PC-9 (cell line): ENCODE results near the gene NUP58. TPM values are rescaled to one million over a fixed set of nuclear protein-coding genes. Genes with fewer than 3 reads are reported as not detected.

Experiments used
- BruUV-seq: library from RNA; stranded (reverse); fragments of 400-500 nt; replicated peaks from 2 replicates; lab custom pipeline; 2021; lab: Mats Ljungman, UMichigan
- CTCF ChIA-PET: fragments of 300-600 bp; sonication (Branson Sonifier 250); formaldehyde crosslinking; loops from one replicate; lab custom pipeline; 2022; ENCODE audit warnings: antibody characterized with exemption; lab: Charles Lee
- POLR2A ChIA-PET: fragments of 300-600 bp; sonication (Branson Sonifier 250); formaldehyde crosslinking; loops from one replicate; lab custom pipeline; 2022; ENCODE audit warnings: antibody characterized with exemption; ENCODE audit not compliant: unreplicated experiment; lab: Charles Lee
- DNase-seq, 2 experiments: peaks; one replicate each; pipeline versions ENCODE4 v3.0.0 to v3.0.0-alpha.2; 2015 to 2022; ENCODE audit warnings: mixed read lengths in 1 of 2
- H2AFZ ChIP-seq: fragments of 200-600 bp; sonication (generic); 2 replicates; pipeline ENCODE4 v1.8.1; 2017; ENCODE audit warnings: antibody characterized with exemption
- H3F3A ChIP-seq: fragments of 200-600 bp; sonication (generic); 2 replicates; pipeline ENCODE4 v1.8.1; 2017; ENCODE audit warnings: antibody characterized with exemption, mild to moderate bottlenecking, low read depth; ENCODE audit not compliant: insufficient read depth
- H3K27ac ChIP-seq: fragments of 200-600 bp; sonication (generic); 2 replicates; pipeline ENCODE4 v1.6.1; 2016; ENCODE audit warnings: mixed run types
- H3K27me3 ChIP-seq: fragments of 200-600 bp; sonication (generic); 2 replicates; pipeline ENCODE4 v1.6.1; 2016; ENCODE audit warnings: low read depth, mixed run types; ENCODE audit not compliant: insufficient read depth
- H3K36me3 ChIP-seq: fragments of 200-600 bp; sonication (generic); 2 replicates; pipeline ENCODE4 v1.6.1; 2016; ENCODE audit warnings: low read depth, mixed run types
- H3K4me1 ChIP-seq: fragments of 200-600 bp; sonication (generic); replicated peaks from 2 replicates; pipeline ENCODE4 v1.6.1; 2016; ENCODE audit warnings: mixed run types; ENCODE audit not compliant: insufficient read depth
- H3K4me2 ChIP-seq: fragments of 200-600 bp; sonication (generic); 2 replicates; pipeline ENCODE4 v1.6.1; 2017; ENCODE audit warnings: mixed run types
- H3K4me3 ChIP-seq: fragments of 200-600 bp; sonication (generic); 2 replicates; pipeline ENCODE4 v1.6.1; 2016; ENCODE audit warnings: mixed run types
- H3K79me2 ChIP-seq: fragments of 200-600 bp; sonication (generic); 2 replicates; pipeline ENCODE4 v1.6.1; 2017; ENCODE audit warnings: low read depth, mixed run types
- H3K9me2 ChIP-seq: fragments of 200-600 bp; sonication (generic); 2 replicates; pipeline ENCODE4 v1.8.1; 2017; ENCODE audit warnings: mild to moderate bottlenecking; ENCODE audit not compliant: insufficient read depth
- H3K9me3 ChIP-seq: fragments of 200-600 bp; sonication (generic); 2 replicates; pipeline ENCODE4 v1.8.1; 2016; ENCODE audit warnings: low read depth; ENCODE audit not compliant: insufficient read depth
- H4K20me1 ChIP-seq: fragments of 200-600 bp; sonication (generic); 2 replicates; pipeline ENCODE4 v1.8.1; 2017; ENCODE audit not compliant: insufficient read depth
- EZH2 ChIP-seq: fragments of 200-600 bp; sonication (generic); IDR thresholded peaks from 2 replicates; pipeline ENCODE4 v1.8.0; 2017; ENCODE audit warnings: antibody characterized with exemption, low read depth
- intact Hi-C: fragments of 100-400 bp; cut with micrococcal nuclease; formaldehyde crosslinking; loops from one replicate; pipeline ENCODE4 v1.10.0; 2022; ENCODE audit not compliant: unreplicated experiment
- total RNA-seq: library from RNA; stranded (reverse); gene quantifications from 2 replicates; pipeline ENCODE4 v1.2.3, GENCODE V29; 2021
- TF ChIP-seq, protein P1 (sequence below): fragments of 200-600 bp; sonication (generic); conservative IDR thresholded peaks from 2 replicates; pipeline ENCODE4 v1.6.1; 2017; ENCODE audit warnings: mixed run types, antibody characterized with exemption, mild to moderate bottlenecking, moderate library complexity

Gene NUP58
- total RNA-seq, 1 experiment from 2014 or later: 55.1 TPM

DNA sequence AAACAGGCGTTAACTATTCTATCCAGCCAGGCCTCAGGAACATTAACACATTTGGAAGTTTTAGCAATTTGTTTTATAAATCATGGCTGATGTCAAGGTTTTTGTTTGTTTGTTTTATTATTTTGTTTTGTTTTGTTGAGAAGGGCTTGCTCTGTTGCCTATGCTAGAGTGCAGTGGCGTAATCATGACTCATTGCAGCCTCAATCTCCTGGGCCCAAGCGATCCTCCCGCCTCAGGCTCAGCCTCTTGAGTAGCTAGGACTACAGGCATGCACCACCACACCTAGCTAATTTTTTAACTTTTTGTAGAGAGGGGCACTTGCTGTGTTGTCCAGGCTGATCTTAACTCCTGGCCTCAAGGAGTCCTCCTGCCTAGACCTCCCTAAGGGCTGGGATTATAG is 28.3 kb downstream of the NUP58 start:
- no peak overlapping the region for H2AFZ ChIP-seq
- DNase-seq: peak in 1 of 2 experiments; percentile 49
- H3K27me3 ChIP-seq: no peaks in the 10 kb centered on the region
- no TSS peak for BruUV-seq
- no peaks in the 10 kb centered on the region for H3F3A ChIP-seq
- H3K9me3 ChIP-seq: no peaks in the 10 kb centered on the region
- H3K36me3 ChIP-seq: peaks cover 71% of the 10 kb centered on the region
- H3K4me1 ChIP-seq: no peaks in the 10 kb centered on the region
- 0 out of 2 replicates have a peak, but pooled peaks cover under 1% of the 10 kb centered on the region for H4K20me1 ChIP-seq
- ChIA-PET POLR2A (no interaction called here), CTCF (no interaction called here)
- H3K4me2 ChIP-seq: no peak overlapping the region
- no peak overlapping the region for H3K4me3 ChIP-seq
- no peak overlapping the region for H3K27ac ChIP-seq
- intact Hi-C loops: no loop called here
- no peak for TF ChIP-seq EZH2
- TF ChIP-seq, protein P1, sequence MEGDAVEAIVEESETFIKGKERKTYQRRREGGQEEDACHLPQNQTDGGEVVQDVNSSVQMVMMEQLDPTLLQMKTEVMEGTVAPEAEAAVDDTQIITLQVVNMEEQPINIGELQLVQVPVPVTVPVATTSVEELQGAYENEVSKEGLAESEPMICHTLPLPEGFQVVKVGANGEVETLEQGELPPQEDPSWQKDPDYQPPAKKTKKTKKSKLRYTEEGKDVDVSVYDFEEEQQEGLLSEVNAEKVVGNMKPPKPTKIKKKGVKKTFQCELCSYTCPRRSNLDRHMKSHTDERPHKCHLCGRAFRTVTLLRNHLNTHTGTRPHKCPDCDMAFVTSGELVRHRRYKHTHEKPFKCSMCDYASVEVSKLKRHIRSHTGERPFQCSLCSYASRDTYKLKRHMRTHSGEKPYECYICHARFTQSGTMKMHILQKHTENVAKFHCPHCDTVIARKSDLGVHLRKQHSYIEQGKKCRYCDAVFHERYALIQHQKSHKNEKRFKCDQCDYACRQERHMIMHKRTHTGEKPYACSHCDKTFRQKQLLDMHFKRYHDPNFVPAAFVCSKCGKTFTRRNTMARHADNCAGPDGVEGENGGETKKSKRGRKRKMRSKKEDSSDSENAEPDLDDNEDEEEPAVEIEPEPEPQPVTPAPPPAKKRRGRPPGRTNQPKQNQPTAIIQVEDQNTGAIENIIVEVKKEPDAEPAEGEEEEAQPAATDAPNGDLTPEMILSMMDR: no peak
- no peaks in the 10 kb centered on the region for H3K9me2 ChIP-seq
- no peaks in the 10 kb centered on the region for H3K79me2 ChIP-seq

DNA sequence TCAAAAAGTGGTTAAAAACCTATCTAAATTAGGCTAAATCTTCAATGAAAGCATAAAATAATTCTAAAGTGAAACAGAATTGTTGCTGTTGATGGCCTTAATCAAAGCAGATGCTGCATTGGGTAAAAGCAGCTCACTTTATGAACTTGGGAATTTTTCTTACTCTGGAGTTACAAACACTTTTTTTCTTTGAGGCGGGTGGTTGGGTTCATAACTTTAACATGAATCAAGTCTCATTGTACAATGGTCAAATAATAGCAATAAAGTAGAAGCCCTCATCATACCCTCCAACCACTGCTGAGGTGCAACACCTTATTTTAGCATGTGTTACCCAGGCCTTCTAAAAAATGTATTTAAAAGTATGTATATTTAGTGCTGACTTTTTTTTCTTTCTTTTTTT is 29.1 kb downstream of the NUP58 start:
- no peaks in the 10 kb centered on the region for H3K9me2 ChIP-seq
- no peak overlapping the region for H3K4me3 ChIP-seq
- CTCF ChIA-PET: no interaction called here
- no peaks in the 10 kb centered on the region for H3K27me3 ChIP-seq
- no TSS peak for BruUV-seq
- H3K79me2 ChIP-seq: no peaks in the 10 kb centered on the region
- 0 out of 2 replicates have a peak, but pooled peaks cover 5% of the 10 kb centered on the region for H4K20me1 ChIP-seq
- no peak overlapping the region for H2AFZ ChIP-seq
- no peak overlapping the region for H3K4me2 ChIP-seq
- POLR2A ChIA-PET: no interaction called here
- TF ChIP-seq, protein P1: no peak
- no peak for TF ChIP-seq EZH2
- intact Hi-C loops: no loop called here
- no peak for DNase-seq
- peaks cover 71% of the 10 kb centered on the region for H3K36me3 ChIP-seq
- H3K4me1 ChIP-seq: no peaks in the 10 kb centered on the region
- H3K9me3 ChIP-seq: no peaks in the 10 kb centered on the region
- H3K27ac ChIP-seq: no peak overlapping the region
- no peaks in the 10 kb centered on the region for H3F3A ChIP-seq

DNA sequence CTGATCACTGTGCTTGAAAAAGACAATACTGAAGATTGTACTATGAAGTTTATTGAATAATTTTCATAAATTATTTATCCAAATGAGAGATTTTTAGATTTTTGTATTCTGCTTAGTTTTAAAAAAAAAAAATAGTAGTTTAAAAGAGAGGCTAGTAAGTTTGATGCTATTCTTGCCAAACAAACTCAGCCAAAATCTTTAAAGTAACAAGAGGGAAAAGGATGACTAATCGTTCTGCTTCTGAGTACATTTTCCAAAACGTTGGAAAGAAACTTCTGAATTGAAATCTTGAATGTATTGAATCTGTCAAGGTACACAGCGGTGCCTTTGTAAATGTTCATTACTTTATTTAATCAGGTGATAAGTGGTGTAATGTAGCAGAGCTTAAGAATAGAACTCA is 34.4 kb downstream of the NUP58 start:
- H3K9me3 ChIP-seq: no peaks in the 10 kb centered on the region
- H3K36me3 ChIP-seq: peaks cover 57% of the 10 kb centered on the region
- peaks cover 7% of the 10 kb centered on the region; the same call in 1 of the 2 replicates for H3F3A ChIP-seq
- H3K4me1 ChIP-seq: no peaks in the 10 kb centered on the region
- TF ChIP-seq EZH2: no peak
- TF ChIP-seq, protein P1: no peak
- BruUV-seq: no TSS peak
- no peak overlapping the region for H2AFZ ChIP-seq
- intact Hi-C loops: no loop called here
- no peaks in the 10 kb centered on the region for H3K79me2 ChIP-seq
- no peak overlapping the region for H3K4me3 ChIP-seq
- no peak overlapping the region for H3K4me2 ChIP-seq
- DNase-seq: no peak
- ChIA-PET POLR2A (no interaction called here), CTCF (no interaction called here)
- H3K9me2 ChIP-seq: no peaks in the 10 kb centered on the region
- 0 out of 2 replicates have a peak, but pooled peaks cover 10% of the 10 kb centered on the region for H4K20me1 ChIP-seq
- H3K27ac ChIP-seq: no peak overlapping the region
- H3K27me3 ChIP-seq: no peaks in the 10 kb centered on the region
